G401 (cell line): Measurements from ENCODE around the gene NTPCR. TPM values are rescaled to one million over a fixed set of nuclear protein-coding genes. Genes with fewer than 3 reads are reported as not detected.

Experiments
- DNase-seq: peaks from one replicate; pipeline ENCODE4 v3.0.0-alpha.2; 2015; ENCODE audit warnings: low spot score
- in situ Hi-C: cut with HindIII; loops from 2 replicates; pipeline ENCODE4 v1.10.0; 2016; ENCODE audit warnings: low sequenced_read_pairs, mixed read lengths
- total RNA-seq: library from RNA; depleted of rRNA; stranded (reverse); fragments of >200 nt; shearing (Covaris generic); gene quantifications from 2 replicates; pipeline ENCODE4 v1.2.3, GENCODE V29; 2014

The NTPCR gene
- total RNA-seq, 1 experiment from 2014 or later: 46.2 TPM

DNA sequence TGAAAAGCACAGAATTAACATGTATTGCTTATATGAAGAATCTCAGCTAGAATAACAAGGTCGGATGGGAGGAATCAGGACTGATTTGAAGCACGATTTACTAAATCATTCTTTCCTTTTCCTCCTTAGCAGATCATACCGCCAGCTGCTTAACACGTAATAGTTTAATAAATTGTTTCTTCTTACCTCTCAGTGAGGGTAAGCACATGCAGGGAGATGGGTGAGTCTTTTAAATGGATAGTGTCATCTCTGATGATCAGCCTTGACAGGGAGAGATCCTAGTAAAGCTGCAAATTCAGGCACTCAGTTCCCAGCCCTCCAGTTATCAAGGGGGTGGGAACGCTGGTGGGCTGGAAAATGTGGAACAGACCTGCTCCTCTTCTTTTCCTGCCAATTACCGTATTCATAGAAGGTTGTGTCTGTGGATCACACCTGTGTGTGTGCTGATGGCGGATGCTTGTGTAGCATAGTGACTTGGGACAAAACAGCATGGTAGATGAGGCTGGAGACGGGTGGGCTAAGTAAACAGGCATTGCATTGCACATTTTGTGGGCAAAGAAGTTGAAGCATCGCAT is 30.7 kb downstream of the NTPCR start:
- in situ Hi-C loops: no loop called here
- DNase-seq: no peak

DNA sequence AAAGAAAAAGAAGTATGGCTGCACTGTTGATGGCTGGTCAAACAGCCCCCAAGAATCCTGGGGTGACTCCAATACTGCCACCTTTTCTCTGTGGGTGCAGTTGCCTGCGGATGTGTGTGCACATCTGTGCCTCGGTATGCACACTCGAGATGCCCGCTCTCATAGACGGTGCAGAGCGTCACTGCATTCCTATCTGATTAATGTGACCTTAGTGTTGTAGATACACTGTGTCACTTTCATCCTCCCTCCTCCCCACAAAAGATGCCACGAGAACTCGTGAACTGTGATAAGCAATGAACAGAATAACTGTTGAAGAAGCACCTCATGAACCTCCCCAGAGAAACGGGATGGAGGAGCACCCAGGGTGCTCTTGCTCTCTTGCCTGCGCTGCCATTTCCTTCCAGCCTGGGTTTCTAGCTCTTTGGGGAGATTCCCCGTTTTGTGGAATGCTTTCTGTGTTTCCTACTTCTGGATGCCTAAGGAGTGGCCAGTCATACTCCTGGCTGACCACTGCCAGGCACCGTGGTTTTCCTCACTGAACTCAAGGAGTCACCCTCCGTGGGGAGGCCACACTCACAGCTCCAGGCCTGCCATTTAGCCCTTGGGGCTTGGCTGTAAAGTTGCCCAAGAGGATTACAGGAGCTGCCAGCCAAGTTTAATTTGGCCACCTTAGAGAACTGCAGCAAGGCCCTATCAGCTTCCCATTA is 32.0 kb downstream of the NTPCR start:
- in situ Hi-C loops: no loop called here
- no peak for DNase-seq

DNA sequence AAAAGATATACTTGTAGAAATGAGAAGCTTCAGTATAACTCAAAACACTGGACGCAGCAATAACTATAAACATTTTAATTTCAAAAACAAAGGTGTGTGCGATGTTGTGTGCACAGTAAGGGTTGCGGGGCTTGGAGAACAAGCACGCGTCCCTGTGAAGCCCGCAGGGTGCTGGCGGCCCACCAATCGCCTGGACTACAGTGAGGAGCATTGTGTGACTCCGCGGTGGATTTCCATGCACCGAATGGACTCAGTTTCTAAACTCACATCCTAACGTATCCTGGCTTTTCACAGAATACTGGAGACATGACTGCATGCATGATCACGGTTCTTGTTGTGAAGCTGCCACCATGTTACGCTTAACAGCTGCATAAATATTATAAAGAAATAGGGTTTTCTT is 33.0 kb downstream of the NTPCR start:
- no peak for DNase-seq
- in situ Hi-C loops: no loop called here

DNA sequence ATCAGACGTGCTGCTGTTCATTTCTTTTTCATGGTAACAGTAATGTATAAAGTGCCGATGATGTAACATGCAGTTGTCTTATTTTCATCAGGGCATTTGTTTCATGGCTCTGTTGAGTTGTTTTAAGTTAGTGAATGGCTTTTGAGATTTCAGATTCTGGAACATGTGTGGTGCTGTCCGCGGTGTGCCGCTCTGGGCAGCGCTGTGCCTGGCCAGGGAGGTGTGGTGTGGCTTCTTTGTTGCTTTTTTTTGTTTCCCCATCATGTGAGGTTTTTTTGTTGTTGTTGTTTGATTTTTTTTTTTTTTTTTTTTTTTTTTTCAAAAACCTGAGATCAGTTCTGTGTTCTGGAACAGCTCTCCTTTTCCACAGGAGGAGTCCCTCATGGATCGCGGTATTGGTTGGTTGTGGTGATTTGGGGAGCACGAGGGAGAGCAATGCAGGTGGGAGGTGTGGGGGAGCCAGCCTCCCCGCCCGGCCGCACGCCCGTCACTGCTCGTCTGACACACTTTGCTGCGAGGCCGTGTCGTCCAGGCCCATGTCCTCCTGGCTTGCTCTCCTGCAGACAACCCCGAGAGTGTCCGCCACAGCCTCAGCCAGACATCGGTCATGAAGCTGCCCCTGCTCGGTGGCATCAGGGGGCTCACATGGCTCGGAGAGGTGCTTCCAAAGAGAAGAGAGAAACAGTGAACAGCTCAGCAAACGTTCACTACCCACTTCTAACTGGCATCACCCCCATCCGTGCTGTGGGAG is 33.6 kb downstream of the NTPCR start:
- no peak for DNase-seq
- in situ Hi-C loops: no loop called here

DNA sequence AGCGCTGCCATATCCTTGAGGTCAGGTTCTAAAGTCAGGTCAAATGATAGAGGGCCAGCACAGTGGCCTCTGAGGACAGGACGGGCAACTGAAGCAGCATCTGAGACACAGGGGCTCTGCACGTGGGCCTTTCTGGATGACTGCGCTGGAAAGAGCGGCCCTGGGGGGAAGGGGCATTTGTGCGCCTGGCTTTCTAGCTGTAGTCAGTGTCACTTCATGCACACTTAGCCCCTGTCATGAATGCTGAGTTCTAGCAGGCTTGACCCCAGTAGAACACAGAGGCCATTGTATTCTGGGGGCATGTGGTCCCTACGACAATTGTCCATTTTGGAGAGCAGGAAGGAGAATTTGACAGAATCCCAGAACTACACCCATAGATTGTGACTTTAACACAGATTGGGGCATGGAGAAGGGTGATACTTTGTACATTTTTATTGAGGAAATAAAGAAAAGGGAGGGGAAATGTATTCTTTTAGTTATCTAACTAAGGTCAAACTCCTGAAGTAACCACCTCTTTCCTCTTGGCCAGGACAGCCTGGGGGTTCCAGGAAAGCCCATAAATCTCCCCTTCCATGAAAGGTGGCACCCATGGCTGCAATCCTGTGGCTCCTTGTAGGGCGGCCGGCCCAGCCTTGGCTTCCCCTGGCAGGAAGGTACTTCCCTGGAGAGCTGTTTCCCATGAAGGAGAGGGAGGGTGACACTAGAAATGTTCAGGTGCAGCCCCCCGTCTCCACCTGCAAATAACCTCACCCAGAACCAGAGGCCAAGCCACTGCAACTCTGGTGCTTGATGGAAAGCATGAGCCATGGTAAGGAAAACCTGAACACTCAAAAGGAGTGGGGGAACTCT is 34.4 kb downstream of the NTPCR start:
- DNase-seq: no peak
- in situ Hi-C loops: no loop called here

DNA sequence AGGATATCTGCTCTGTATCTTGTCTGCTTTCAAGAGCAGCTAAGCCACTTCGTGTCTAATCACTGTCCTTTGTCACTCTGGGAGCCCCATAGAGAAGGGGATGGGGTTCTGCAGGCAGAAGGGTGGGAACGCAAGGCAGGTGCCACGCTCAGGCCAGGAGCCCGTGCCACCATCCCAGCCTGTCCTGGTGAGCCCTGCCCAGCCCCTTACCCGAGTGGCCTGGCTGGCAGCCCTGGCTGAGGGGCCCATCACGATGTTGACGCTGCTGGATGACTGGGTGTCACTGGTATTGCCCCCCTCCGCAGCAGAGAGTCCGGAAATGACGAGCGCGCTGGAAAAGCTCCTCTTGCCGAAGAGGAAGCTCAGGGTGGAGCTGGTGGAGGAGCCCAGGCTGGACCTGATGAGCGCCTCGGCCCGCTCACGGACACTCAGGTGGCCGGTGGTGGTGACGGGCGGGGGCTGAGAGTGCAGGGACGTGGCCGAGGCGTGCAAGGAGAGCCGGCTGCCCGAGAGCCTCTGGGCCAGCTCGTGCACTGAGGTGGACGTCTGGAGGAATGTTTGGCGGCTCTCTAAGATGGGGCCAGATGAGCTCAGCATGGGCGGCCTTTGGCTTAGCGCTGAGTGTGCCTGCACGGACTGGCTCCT is 35.6 kb downstream of the NTPCR start:
- DNase-seq: no peak
- in situ Hi-C loops: no loop called here

DNA sequence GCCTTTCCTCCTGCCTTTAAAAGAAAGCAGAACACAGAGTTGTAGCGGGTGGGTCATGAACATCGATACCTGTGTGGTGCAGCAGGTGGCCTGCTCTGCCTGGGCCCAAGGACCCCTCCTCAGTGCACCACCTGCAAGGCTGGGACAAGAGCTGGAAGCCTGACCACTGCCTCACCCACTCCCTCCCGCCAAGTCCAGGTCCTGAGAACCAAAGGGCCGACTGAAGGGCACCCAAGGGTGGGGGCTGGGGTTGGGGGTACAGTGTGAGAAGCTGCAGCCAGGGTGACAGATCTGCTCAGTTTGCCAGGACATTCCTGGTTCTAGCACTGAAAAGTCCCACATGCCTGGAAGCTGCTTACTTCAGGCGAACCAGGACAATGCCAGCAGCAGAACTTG is 36.1 kb downstream of the NTPCR start:
- no peak for DNase-seq

DNA sequence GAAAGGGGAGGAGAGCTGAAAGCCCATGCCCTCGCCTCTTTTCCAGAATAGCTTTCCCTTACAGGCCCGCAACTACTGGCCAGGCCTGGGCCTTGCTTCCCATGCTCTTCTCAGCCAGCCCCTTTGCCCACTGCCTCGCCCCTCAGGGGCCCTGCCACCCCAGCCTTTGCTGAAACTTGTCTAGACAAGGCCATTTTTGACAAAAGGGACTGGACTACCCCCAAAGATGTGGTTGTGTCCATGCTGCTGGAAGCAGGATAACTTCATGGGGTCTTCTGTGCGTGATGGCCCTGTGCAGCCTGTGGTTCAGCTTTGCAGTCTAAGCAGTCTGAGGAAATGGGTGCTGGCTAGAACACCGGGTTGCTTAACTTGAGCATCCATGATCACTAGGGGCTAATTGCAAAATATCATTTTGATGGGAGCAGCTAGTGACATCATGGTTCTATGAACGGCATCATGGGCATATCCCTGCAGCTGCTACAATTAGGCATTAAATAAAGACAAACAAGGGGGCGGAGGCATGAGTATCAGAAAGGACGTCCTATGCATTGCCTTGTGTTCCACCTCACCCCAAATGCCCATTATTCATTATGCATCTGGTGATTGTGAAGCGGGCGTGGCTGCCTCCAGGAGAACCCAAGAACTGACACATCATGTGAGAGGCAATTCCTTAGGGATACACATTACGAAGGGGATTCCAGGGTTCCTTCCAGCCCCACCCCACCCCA is 36.8 kb downstream of the NTPCR start:
- no peak for DNase-seq

More for the DNA sequence above, 36.1 kb downstream of the NTPCR start:
- in situ Hi-C loops: no loop called here

DNA sequence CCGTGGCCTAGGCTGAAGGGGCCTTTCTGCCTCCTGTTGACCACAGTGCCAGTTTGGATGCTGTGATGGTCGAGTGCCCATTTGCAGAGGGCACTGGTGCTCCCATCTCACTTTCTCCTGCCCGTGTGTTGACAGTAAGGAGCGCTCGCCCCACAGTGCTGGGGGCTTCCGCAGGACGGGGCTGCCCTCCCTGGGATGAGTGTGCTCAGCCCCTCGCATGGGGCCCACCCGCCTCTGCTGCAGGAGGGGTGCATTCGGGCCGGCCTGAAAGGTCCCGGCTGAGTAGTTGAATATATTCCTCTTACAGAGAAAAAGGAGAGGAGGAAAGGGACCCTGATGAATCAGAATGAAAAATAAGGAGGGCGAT is 37.3 kb downstream of the NTPCR start:
- in situ Hi-C loops: no loop called here
- DNase-seq: no peak

More for the DNA sequence above, 36.8 kb downstream of the NTPCR start:
- in situ Hi-C loops: no loop called here

DNA sequence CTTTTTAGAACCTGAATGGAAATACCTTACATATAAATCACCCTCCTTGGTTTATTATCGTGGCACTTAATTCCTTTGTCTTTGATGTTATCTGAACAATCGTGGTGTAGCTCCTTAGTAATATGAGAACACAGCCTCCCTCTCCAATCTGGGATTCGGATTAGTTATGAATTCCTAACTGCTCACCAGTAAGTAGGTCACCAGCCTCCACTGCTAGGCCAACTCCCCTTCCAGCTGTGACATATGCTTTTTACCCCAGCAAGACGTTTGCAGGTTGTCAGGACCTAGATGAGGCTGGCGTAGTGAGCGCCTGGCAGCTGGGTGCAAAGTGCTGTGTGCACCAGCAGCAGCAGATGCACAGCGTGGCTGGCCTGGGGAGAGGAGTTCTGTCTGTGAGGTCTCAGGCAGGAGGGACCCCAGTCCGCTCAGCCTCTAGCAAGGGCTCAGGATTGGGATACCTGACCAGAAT is 38.2 kb downstream of the NTPCR start:
- no peak for DNase-seq
- in situ Hi-C loops: no loop called here

DNA sequence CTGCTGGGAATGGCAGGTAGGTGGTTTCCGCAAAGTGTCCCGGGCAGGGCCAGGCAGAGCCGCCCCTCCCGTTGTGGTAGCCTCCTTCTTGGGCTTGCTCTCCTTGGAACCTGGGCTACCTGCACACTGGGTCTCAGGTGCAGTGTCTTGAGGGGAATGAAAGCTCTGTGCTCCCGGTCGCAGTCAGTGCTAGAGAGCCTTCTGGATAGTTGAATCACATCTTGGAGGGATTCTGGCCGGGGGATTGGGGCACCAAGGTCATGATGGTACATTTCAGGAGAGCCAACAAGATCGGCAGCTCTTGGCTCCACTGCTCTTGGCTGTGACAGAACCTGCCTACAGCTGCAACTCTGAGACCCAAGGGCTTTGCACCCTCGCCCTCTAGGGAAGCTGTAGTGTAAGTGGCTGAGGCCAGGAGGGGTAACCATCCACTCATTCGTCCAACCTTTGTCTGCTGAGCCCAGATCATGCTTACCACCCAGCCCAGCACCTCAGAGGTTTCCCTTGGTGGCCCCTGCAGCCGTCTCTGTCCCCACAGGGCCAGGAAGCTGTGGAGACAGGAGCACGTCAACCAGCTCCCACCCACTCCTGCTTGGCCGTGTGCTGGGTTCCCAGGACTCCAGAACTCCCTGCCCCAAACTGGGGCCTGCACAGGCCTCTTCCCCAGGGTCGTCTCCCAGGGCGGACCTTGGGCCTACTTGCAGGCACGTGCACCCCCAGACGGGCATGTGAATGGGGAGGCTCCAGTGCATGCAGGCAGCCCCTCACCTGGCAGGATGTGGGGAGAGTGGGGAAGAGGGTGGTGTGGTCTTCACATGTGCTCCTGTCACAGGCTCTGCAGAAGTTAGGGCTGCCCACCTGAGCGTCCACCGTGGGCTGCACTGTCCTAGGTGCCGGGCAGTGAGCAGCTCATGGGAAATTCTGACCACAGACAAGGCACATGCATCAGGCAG is 40.0 kb downstream of the NTPCR start:
- in situ Hi-C loops: no loop called here
- no peak for DNase-seq

DNA sequence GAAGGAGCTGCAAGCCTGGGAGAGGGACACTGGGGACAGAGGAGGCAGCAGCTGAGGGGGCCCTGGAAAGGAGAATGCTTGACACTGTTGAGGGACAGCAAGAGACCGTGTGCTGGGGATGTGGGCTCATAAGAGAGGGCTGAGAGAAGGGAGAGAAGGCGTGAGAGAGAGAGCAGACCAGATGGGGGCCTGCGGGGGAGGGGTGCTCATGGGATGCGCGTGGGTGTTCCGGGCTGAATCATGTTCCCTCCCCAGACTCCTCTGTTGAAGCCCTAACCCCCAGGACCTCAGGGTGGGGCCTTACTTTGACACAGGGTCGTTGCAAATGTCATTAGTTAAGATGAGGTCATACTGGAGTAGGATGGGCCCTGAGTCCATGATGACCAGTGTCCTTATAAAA is 40.8 kb downstream of the NTPCR start:
- in situ Hi-C loops: no loop called here
- DNase-seq: no peak

DNA sequence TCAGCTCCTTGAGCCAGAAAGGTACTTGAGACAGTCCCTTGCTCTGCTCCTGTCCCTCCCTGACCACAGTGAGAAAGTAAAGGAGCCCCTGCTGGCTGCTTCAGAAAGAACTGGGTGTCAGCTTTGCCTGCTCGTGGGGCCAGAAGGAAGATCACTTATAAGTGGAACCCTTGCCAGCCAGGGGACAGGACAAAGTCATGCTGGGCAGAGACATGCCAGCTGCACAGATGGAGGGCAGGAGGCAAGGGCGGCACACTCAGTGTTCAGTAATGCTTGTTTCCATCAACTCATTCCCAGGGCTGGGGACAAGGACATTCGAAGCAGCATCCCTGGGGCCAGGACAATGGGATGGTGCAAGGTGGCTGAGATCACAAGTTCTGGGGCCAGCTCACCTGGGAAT is 41.8 kb downstream of the NTPCR start:
- in situ Hi-C loops: no loop called here
- DNase-seq: peak; percentile 68

DNA sequence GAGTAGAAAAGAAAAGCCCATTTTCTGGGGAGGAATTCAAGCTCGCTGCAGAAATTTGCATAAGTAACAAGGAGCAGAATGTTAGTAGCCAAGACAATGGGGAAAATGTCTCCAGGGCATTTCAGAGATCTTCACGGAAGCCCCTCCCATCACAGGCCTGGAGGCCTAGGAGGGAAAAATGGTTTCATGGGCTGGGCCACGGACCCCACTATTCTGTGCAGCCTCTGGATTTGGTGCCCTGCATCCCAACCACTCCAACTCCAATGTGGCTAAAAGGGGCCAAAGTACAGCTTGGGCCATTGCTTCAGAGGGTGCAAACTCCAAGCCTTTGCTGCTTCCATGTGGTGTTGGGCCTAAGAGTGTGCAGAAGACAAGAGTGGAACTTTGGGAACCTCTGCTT is 43.1 kb downstream of the NTPCR start:
- no peak for DNase-seq
- in situ Hi-C loops: no loop called here

DNA sequence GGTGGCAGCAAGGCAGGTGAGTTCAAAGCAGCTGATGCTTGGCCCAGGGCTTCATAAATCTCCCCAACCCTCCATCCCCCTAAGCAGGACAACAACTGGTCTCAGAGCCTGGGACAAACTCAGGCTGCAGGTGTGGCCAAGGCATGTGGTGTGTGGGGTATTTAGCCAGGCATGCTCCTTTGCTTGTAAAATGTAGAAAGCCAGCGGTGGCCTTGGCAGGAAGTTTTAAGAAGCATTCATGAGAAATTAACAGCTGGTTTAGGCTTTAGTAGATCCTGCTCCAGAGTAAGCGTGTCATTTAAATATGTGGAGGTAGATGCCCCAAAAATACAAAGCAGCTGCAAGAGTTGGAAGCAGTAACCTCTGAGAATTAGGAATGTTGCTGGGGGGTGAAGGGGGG is 44.8 kb downstream of the NTPCR start:
- in situ Hi-C loops: no loop called here

DNA sequence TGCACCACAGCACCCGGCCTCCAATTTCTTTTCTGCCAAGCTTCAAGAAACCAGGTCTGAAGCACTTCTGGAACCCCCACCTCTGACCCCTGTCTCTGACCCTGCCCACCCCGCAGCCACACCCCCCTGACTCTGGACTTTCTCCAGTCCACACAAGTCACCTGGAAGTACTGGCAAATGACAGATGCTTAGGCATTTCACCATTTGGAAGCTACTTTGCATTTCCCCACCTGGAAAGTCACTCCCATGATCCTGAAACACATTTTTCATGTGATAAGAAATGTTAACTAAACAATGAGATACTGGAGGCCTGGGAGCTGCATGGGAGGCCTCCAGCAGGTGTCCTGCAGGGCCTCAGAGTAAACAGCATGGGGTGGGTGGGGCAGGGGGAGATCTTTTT is 45.7 kb downstream of the NTPCR start:
- no peak for DNase-seq
- in situ Hi-C loops: no loop called here

More for the DNA sequence above, 44.8 kb downstream of the NTPCR start:
- DNase-seq: no peak

DNA sequence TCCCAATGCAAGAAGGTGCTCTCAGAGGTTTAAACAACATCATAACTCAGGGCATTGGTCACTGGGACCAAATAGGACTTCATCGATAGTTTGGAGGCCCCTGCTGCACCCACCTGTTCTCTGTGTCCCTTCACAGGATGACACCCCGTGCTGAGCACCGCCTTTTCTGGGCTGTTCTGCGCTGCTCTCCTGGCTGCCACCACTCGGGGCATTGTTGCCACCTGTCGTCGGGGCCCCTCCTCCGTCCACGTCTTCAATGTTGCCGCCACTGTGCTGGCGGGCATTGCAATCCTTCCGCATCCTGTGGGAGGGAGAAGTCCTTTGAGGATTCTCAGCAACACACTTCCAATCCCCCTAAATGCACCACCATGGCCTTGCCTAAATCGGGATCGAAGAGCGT is 47.7 kb downstream of the NTPCR start:
- DNase-seq: no peak
- in situ Hi-C loops: no loop called here
